KBM-7 (cell line): Measurements from ENCODE around the gene KRTAP20-2.

Experiments
- DNase-seq: peaks from one replicate; pipeline ENCODE4 v3.0.0-alpha.2; 2015
- in situ Hi-C: fragments of 300-500 bp; cut with MboI; formaldehyde crosslinking; loops from 2 replicates; pipeline ENCODE4 v1.14.3; 2020; ENCODE audit warnings: low sequenced_read_pairs, low pct_unique_long_range_greater_than_20kb, mixed read lengths

KRTAP20-2 gene

GRCh38 chr21:30634906-30635305, at the start of gene KRTAP20-2:
Gene KRTAP20-2, plus strand, starts transcription at chr21:30635206. Its CDS starts 58 bp downstream, at chr21:30635264.
- in situ Hi-C loops, result no loop called here

GRCh38 chr21:30590297-30590696, 44.7 kb upstream of the KRTAP20-2 start, which contains the start of gene KRTAP22-2:
Gene KRTAP22-2, minus strand, starts transcription at chr21:30590397.
- DNase-seq, result no peak
- in situ Hi-C loops, result no loop called here

More at GRCh38 chr21:30634906-30635305, at the start of gene KRTAP20-2:
- no peak for DNase-seq

- no peak for DNase-seq
- in situ Hi-C loops, result no loop called here
Observed at GRCh38 chr21:30592140-30592539, 42.9 kb upstream of the KRTAP20-2 start, which contains the start of gene KRTAP6-3. Gene KRTAP6-3, plus strand, starts transcription at chr21:30592440. Its CDS starts 6 bp downstream, at chr21:30592446.

GRCh38 chr21:30598802-30599201, 36.2 kb upstream of the KRTAP20-2 start, which contains the start of gene KRTAP6-2:
Gene KRTAP6-2, minus strand, starts transcription at chr21:30598902. Its CDS starts 28 bp downstream, at chr21:30598874.
- no peak for DNase-seq

GRCh38 chr21:30600787-30601186, 34.2 kb upstream of the KRTAP20-2 start, which contains the start of gene KRTAP22-1:
Gene KRTAP22-1, plus strand, starts transcription at chr21:30601087.
- DNase-seq, result no peak
- in situ Hi-C loops, result no loop called here

More at GRCh38 chr21:30598802-30599201, 36.2 kb upstream of the KRTAP20-2 start, which contains the start of gene KRTAP6-2:
- in situ Hi-C loops, result no loop called here

GRCh38 chr21:30605968-30606367, 29.0 kb upstream of the KRTAP20-2 start:
- no peak for DNase-seq

GRCh38 chr21:30612132-30612531, 22.9 kb upstream of the KRTAP20-2 start:
- in situ Hi-C loops, result no loop called here
- DNase-seq, result no peak

More at GRCh38 chr21:30605968-30606367, 29.0 kb upstream of the KRTAP20-2 start:
- in situ Hi-C loops, result no loop called here

GRCh38 chr21:30613836-30614235, 21.2 kb upstream of the KRTAP20-2 start, which contains the start of gene KRTAP6-1:
Gene KRTAP6-1, minus strand, starts transcription at chr21:30613930. Its CDS starts 26 bp downstream, at chr21:30613904.
- no peak for DNase-seq
- in situ Hi-C loops, result no loop called here

GRCh38 chr21:30615199-30615598, 19.8 kb upstream of the KRTAP20-2 start:
- in situ Hi-C loops, result no loop called here
- no peak for DNase-seq

- DNase-seq, result no peak
- in situ Hi-C loops, result no loop called here
Observed at GRCh38 chr21:30616125-30616524, 18.9 kb upstream of the KRTAP20-2 start, which contains the start of gene KRTAP20-1. Gene KRTAP20-1, plus strand, starts transcription at chr21:30616425. Its CDS starts 30 bp downstream, at chr21:30616455.

GRCh38 chr21:30620080-30620479, 14.9 kb upstream of the KRTAP20-2 start:
- in situ Hi-C loops, result no loop called here
- DNase-seq, result no peak

GRCh38 chr21:30620522-30620921, 14.5 kb upstream of the KRTAP20-2 start, which contains the start of gene KRTAP20-4:
Gene KRTAP20-4, plus strand, starts transcription at chr21:30620627.
- no peak for DNase-seq
- in situ Hi-C loops, result no loop called here

GRCh38 chr21:30623362-30623761, 11.6 kb upstream of the KRTAP20-2 start:
- in situ Hi-C loops, result no loop called here

GRCh38 chr21:30625449-30626165, 9.4 kb upstream of the KRTAP20-2 start:
- DNase-seq, result no peak
- in situ Hi-C loops, result no loop called here

More at GRCh38 chr21:30623362-30623761, 11.6 kb upstream of the KRTAP20-2 start:
- DNase-seq, result no peak

GRCh38 chr21:30628109-30628508, 6.9 kb upstream of the KRTAP20-2 start:
- DNase-seq, result no peak
- in situ Hi-C loops, result no loop called here

GRCh38 chr21:30629200-30629599, 5.8 kb upstream of the KRTAP20-2 start:
- no peak for DNase-seq
- in situ Hi-C loops, result no loop called here

- in situ Hi-C loops, result no loop called here
- DNase-seq, result no peak
Observed at GRCh38 chr21:30638686-30639085, 3.7 kb downstream of the KRTAP20-2 start.

GRCh38 chr21:30642564-30642963, 7.6 kb downstream of the KRTAP20-2 start, which contains the start of gene KRTAP20-3:
Gene KRTAP20-3, plus strand, starts transcription at chr21:30642864.
- DNase-seq, result no peak
- in situ Hi-C loops, result no loop called here

GRCh38 chr21:30646904-30647414, 12.0 kb downstream of the KRTAP20-2 start:
- no peak for DNase-seq
- in situ Hi-C loops, result no loop called here

- DNase-seq, result no peak
- in situ Hi-C loops, result no loop called here
Observed at GRCh38 chr21:30652891-30653290, 17.9 kb downstream of the KRTAP20-2 start.
